IMR-90 (cell line): Measurements from ENCODE around the gene CCDC77. TPM values are rescaled to one million over a fixed set of nuclear protein-coding genes. Genes with fewer than 3 reads are reported as not detected.

Experiments
- ATAC-seq: fragments of 200-7000 bp; cut with Tn5 transposase; 2 replicates; pipeline ENCODE4 v1.9.1; 2020; ENCODE audit warnings: low read depth, mild to moderate bottlenecking, moderate library complexity
- Bru-seq: library from RNA; stranded (reverse); fragments of 400-500 nt; gene quantifications from one replicate; lab custom pipeline; 2021; lab: Mats Ljungman, UMichigan
- BruChase-seq, 2 experiments: library from RNA; stranded (reverse); fragments of 400-500 nt; gene quantifications; one replicate each; lab custom pipeline; 2021; lab: Mats Ljungman, UMichigan
- BruUV-seq: library from RNA; stranded (reverse); fragments of 400-500 nt; replicated peaks from 2 replicates; lab custom pipeline; 2021; lab: Mats Ljungman, UMichigan
- CTCF ChIA-PET: fragments of 300-600 bp; formaldehyde crosslinking; extraction: SDS; loops from one replicate; lab custom pipeline; 2021; ENCODE audit warnings: antibody characterized with exemption; lab: Yijun Ruan, JAX
- POLR2A ChIA-PET: fragments of 300-600 bp; sonication (Branson Sonifier 250); formaldehyde crosslinking; loops from one replicate; lab custom pipeline; 2022; ENCODE audit warnings: antibody characterized with exemption; ENCODE audit not compliant: unreplicated experiment; lab: Charles Lee
- DNase-seq: peaks from one replicate; pipeline ENCODE4 v3.0.0; 2013
- H2AFZ ChIP-seq: replicated peaks from 2 replicates; pipeline ENCODE3; 2013; ENCODE audit warnings: low read length, mild to moderate bottlenecking; ENCODE audit not compliant: poor library complexity
- H2AK5ac ChIP-seq: 2 replicates; pipeline ENCODE4 v1.6.1; 2013; ENCODE audit warnings: low read depth, low read length, inconsistent platforms
- H2AK9ac ChIP-seq: replicated peaks from 2 replicates; pipeline ENCODE3; 2013; ENCODE audit warnings: mild to moderate bottlenecking, low read depth, low read length, moderate library complexity; ENCODE audit not compliant: poor library complexity
- H2BK120ac ChIP-seq: 2 replicates; pipeline ENCODE4 v1.6.1; 2013; ENCODE audit warnings: low read depth, low read length, inconsistent platforms
- H2BK15ac ChIP-seq: 3 replicates; pipeline ENCODE4 v1.6.1; 2013; ENCODE audit warnings: low read depth, low read length, inconsistent platforms
- H2BK20ac ChIP-seq: 2 replicates; pipeline ENCODE4 v1.6.1; 2013; ENCODE audit warnings: low read depth, mild to moderate bottlenecking, inconsistent platforms, low read length, moderate library complexity
- H2BK5ac ChIP-seq: 2 replicates; pipeline ENCODE4 v1.6.1; 2013; ENCODE audit warnings: mild to moderate bottlenecking, low read depth, low read length, inconsistent platforms; ENCODE audit not compliant: poor library complexity, severe bottlenecking
- H3K14ac ChIP-seq: replicated peaks from 2 replicates; pipeline ENCODE4 v1.6.1; 2013; ENCODE audit warnings: low read depth, low read length, inconsistent platforms
- H3K18ac ChIP-seq: 2 replicates; pipeline ENCODE4 v1.6.1; 2013; ENCODE audit warnings: low read depth, low read length, control low read depth
- H3K23ac ChIP-seq: 2 replicates; pipeline ENCODE4 v1.6.1; 2013; ENCODE audit warnings: low read depth, low read length, inconsistent platforms
- H3K27ac ChIP-seq: 2 replicates; pipeline ENCODE4 v1.5.1; 2013; ENCODE audit warnings: mild to moderate bottlenecking, control low read depth, low read length; ENCODE audit not compliant: insufficient read depth
- H3K27me3 ChIP-seq: 2 replicates; pipeline ENCODE4 v1.6.1; 2013; ENCODE audit warnings: low read length; ENCODE audit not compliant: control insufficient read depth, insufficient read depth
- H3K36me3 ChIP-seq: 2 replicates; pipeline ENCODE4 v1.6.1; 2013; ENCODE audit warnings: low read length, mixed read lengths; ENCODE audit not compliant: control insufficient read depth, insufficient read depth
- H3K4ac ChIP-seq: 2 replicates; pipeline ENCODE4 v1.6.1; 2013; ENCODE audit warnings: low read depth, low read length, inconsistent platforms
- H3K4me1 ChIP-seq: 2 replicates; pipeline ENCODE4 v1.6.1; 2013; ENCODE audit warnings: low read length, mixed read lengths; ENCODE audit not compliant: control insufficient read depth, insufficient read depth
- H3K4me2 ChIP-seq: 2 replicates; pipeline ENCODE4 v1.6.1; 2013; ENCODE audit warnings: low read depth, mild to moderate bottlenecking, control low read depth, low read length, moderate library complexity
- H3K4me3 ChIP-seq: 2 replicates; pipeline ENCODE4 v1.5.1; 2013; ENCODE audit warnings: low read depth, mild to moderate bottlenecking, control low read depth, low read length, moderate library complexity; ENCODE audit not compliant: insufficient read depth
- H3K56ac ChIP-seq: 2 replicates; pipeline ENCODE4 v1.6.1; 2013; ENCODE audit warnings: low read length, inconsistent platforms; ENCODE audit not compliant: insufficient read depth; ENCODE audit errors: extremely low read depth
- H3K79me1 ChIP-seq, 2 experiments: 2 replicates each; pipeline ENCODE4 v1.6.1; 2013; ENCODE audit warnings: low read length in 2 of 2, inconsistent platforms in 1 of 2, low read depth in 1 of 2
- H3K9ac ChIP-seq: 2 replicates; pipeline ENCODE4 v1.6.1; 2013; ENCODE audit warnings: low read depth, low read length, control low read depth
- H3K9me1 ChIP-seq: 2 replicates; pipeline ENCODE4 v1.6.1; 2013; ENCODE audit warnings: low read length, inconsistent platforms; ENCODE audit not compliant: insufficient read depth
- H3K9me3 ChIP-seq: 2 replicates; pipeline ENCODE4 v1.6.1; 2013; ENCODE audit warnings: low read length; ENCODE audit not compliant: control insufficient read depth, insufficient read depth
- H4K20me1 ChIP-seq: 2 replicates; pipeline ENCODE4 v1.6.1; 2013; ENCODE audit warnings: low read length, inconsistent platforms; ENCODE audit not compliant: insufficient read depth
- H4K5ac ChIP-seq: 2 replicates; pipeline ENCODE4 v1.6.1; 2013; ENCODE audit warnings: mild to moderate bottlenecking, low read depth, low read length, control low read depth
- H4K8ac ChIP-seq, 2 experiments: 2 replicates each; pipeline ENCODE4 v1.6.1; 2013; ENCODE audit warnings: low read depth in 2 of 2, low read length in 2 of 2, control low read depth in 1 of 2, inconsistent platforms in 1 of 2
- H4K91ac ChIP-seq: 2 replicates; pipeline ENCODE4 v1.6.1; 2013; ENCODE audit warnings: low read depth, low read length, inconsistent platforms; ENCODE audit not compliant: insufficient read depth
- CHD1 ChIP-seq: IDR thresholded peaks from 2 replicates; pipeline ENCODE4 v1.6.1; 2012; ENCODE audit warnings: low read depth, low read length, improper control_type of control experiment
- CTCF ChIP-seq: conservative IDR thresholded peaks from 2 replicates; pipeline ENCODE4 v1.5.1; 2012; ENCODE audit warnings: mild to moderate bottlenecking, low read depth, low read length, improper control_type of control experiment
- ELK1 ChIP-seq: fragments of 150-350 bp; IDR thresholded peaks from 2 replicates; pipeline ENCODE4 v1.6.1; 2016; ENCODE audit warnings: low read depth, mild to moderate bottlenecking, low read length, moderate library complexity, borderline replicate concordance
- FOS ChIP-seq: fragments of 150-350 bp; IDR thresholded peaks from 2 replicates; pipeline ENCODE4 v1.6.1; 2016; ENCODE audit warnings: low read depth, low read length
- MAZ ChIP-seq: IDR thresholded peaks from 2 replicates; pipeline ENCODE4 v1.6.1; 2012; ENCODE audit warnings: low read depth, mild to moderate bottlenecking, low read length, improper control_type of control experiment, moderate library complexity, borderline replicate concordance
- MXI1 ChIP-seq: IDR thresholded peaks from 2 replicates; pipeline ENCODE4 v1.6.1; 2012; ENCODE audit warnings: low read depth, mild to moderate bottlenecking, low read length, moderate library complexity, borderline replicate concordance
- POLR2A ChIP-seq: IDR thresholded peaks from 2 replicates; pipeline ENCODE4 v1.6.1; 2012; ENCODE audit warnings: mild to moderate bottlenecking, low read depth, low read length
- RCOR1 ChIP-seq: IDR thresholded peaks from 2 replicates; pipeline ENCODE4 v1.6.1; 2012; ENCODE audit warnings: mild to moderate bottlenecking, low read length, improper control_type of control experiment; ENCODE audit not compliant: insufficient replicate concordance
- RFX5 ChIP-seq: IDR thresholded peaks from 2 replicates; pipeline ENCODE4 v1.8.0; 2012; ENCODE audit warnings: low read depth, mild to moderate bottlenecking, low read length, moderate library complexity
- SMC3 ChIP-seq: fragments of 150-350 bp; IDR thresholded peaks from 2 replicates; pipeline ENCODE4 v1.6.1; 2016; ENCODE audit warnings: low read depth, mild to moderate bottlenecking, antibody characterized with exemption, low read length, moderate library complexity
- USF2 ChIP-seq: fragments of 150-350 bp; IDR thresholded peaks from 2 replicates; pipeline ENCODE4 v1.6.1; 2017; ENCODE audit warnings: mild to moderate bottlenecking, antibody characterized with exemption, low read length, low read depth
- WGBS, 2 experiments: methylation state at CpG; one replicate each; pipeline versions ENCODE4 v1.1.5 to v1.1.7; 2013; ENCODE audit warnings: missing lambda C conversion rate in 2 of 2; ENCODE audit not compliant: insufficient read length in 1 of 2; ENCODE audit errors: extremely low coverage in 2 of 2; 5-methylcytosine and 5-hydroxymethylcytosine counted together
- dilution Hi-C: fragments of 300-500 bp; cut with HindIII; formaldehyde crosslinking; loops from one replicate; pipeline ENCODE4 v1.14.3; 2018; ENCODE audit warnings: low sequenced_read_pairs; ENCODE audit not compliant: unreplicated experiment
- in situ Hi-C: fragments of 300-500 bp; cut with MboI; formaldehyde crosslinking; loops from 3 replicates; pipeline ENCODE4 v1.14.3; 2019; ENCODE audit warnings: low sequenced_read_pairs, inconsistent platforms, mixed read lengths
- intact Hi-C: fragments of 100-400 bp; cut with micrococcal nuclease; formaldehyde crosslinking; loops from 2 replicates; pipeline ENCODE4 v1.10.0; 2022
- long read RNA-seq: library from polyadenylated mRNA; unstranded; transcript quantifications from one replicate; pipeline ENCODE4 v2.0.0, GENCODE V29; 2021; ENCODE audit not compliant: unreplicated experiment
- polyA plus RNA-seq, 3 experiments: library from polyadenylated mRNA; depleted of rRNA; stranded (reverse); fragments of >200 nt; gene quantifications; 2 replicates each; pipeline ENCODE4 v1.2.3, GENCODE V29; 2012; ENCODE audit warnings: low replicate concordance in 1 of 3
- total RNA-seq: library from RNA; depleted of rRNA; stranded (reverse); fragments of >200 nt; gene quantifications from 2 replicates; pipeline ENCODE4 v1.2.3, GENCODE V29; 2012; rRNA removed

CCDC77 gene
- total RNA-seq, result 6.6 and 9.4 TPM in 2 replicates
- polyA plus RNA-seq (2012; rRNA removed), result 7.2 TPM in 2 replicates
- 1.0 and 1.1 TPM in 2 replicates for polyA plus RNA-seq (2012; cell fraction: cytosol; rRNA removed)
- polyA plus RNA-seq (2012; cell fraction: nucleus; rRNA removed; ENCODE audit: low replicate concordance), result 0.72 and 5.8 TPM in 2 replicates
- Bru-seq, nascent RNA, result percentile 49 among the genes with signal in this experiment
- BruChase-seq, experiment 1, labeled RNA remaining after a 6-hour chase, result percentile 59 among the genes with signal in this experiment
- percentile 48 among the genes with signal in this experiment for BruChase-seq, experiment 2, labeled RNA remaining after a 2-hour chase
- long read RNA-seq, partial matches to known transcripts, result 0 of 6 reads
- long read RNA-seq, other reads (novel, unspliced or antisense), result 0 of 6 reads

GRCh38 chr12:401235-402028, at the start of gene CCDC77:
Gene CCDC77 (plus strand): TSS chr12:401644. CDS start chr12:409384, 7,740 bp downstream.
- in situ Hi-C loops (no loop called here), intact Hi-C loops (no loop called here), dilution Hi-C loops (no loop called here)
- no peaks in the 10 kb centered on the region for H3K36me3 ChIP-seq
- peak within 1 kb of the TSS; percentile 76 for H3K4ac ChIP-seq
- H4K5ac ChIP-seq, result peak within 1 kb of the TSS; percentile 74
- BruUV-seq, result no TSS peak
- DNase-seq, result peak; percentile 88
- no peaks in the 10 kb centered on the region for H3K9me1 ChIP-seq
- peak within 1 kb of the TSS; percentile 17; the same call in 1 of the 2 replicates for H4K91ac ChIP-seq
- ChIA-PET CTCF (interaction anchor here (0.5 to 1.5 kb wide), 3 partner anchors 9 to 16 kb away, joined by 3 read pairs; no protein-coding TSS in a partner anchor), POLR2A (interaction anchor here (0.8 kb wide), 1 partner anchor 12 kb away, joined by 4 read pairs; the partner anchor contains the start of gene KDM5A)
- no peak within 1 kb of the TSS for H2BK20ac ChIP-seq
- H3K4me1 ChIP-seq, result no peaks in the 10 kb centered on the region
- no peak within 1 kb of the TSS for H2BK120ac ChIP-seq
- peak within 1 kb of the TSS; percentile 59 for H3K9ac ChIP-seq
- peak within 1 kb of the TSS; percentile 81; the same call in 1 of the 2 replicates for H3K23ac ChIP-seq
- H3K27me3 ChIP-seq, result no peaks in the 10 kb centered on the region
- H3K79me1 ChIP-seq, result peaks cover 19 to 32% of the 10 kb centered on the region in 2 experiments
- H3K9me3 ChIP-seq, result no peaks in the 10 kb centered on the region
- H2BK15ac ChIP-seq, result no peak within 1 kb of the TSS
- 0% methylated on average over 19 of the region's 45 CpGs; no CpG with 5 or more reads in 1 of the 2 experiments for WGBS, 2 experiments
- H3K4me2 ChIP-seq, result peak within 1 kb of the TSS; percentile 97
- peak within 1 kb of the TSS; percentile 56 for H3K56ac ChIP-seq
- H4K8ac ChIP-seq, result peak within 1 kb of the TSS; percentile 63 to 98
- peak; percentile 33 for TF ChIP-seq CTCF
- no peak for TF ChIP-seq POLR2A
- TF ChIP-seq USF2, result no peak; the same call in 1 of the 2 replicates
- TF ChIP-seq RCOR1, result no peak
- TF ChIP-seq MAZ, result peak; percentile 83; the same call in 1 of the 2 replicates
- no peak for TF ChIP-seq RFX5
- peak; percentile 41; the same call in 1 of the 2 replicates for TF ChIP-seq MXI1
- peak; percentile 54; the same call in 1 of the 2 replicates for TF ChIP-seq FOS
- TF ChIP-seq CHD1, result no peak
- TF ChIP-seq ELK1, result no peak
- no peak for TF ChIP-seq SMC3
- H2AK5ac ChIP-seq, result no peak within 1 kb of the TSS
- H3K4me3 ChIP-seq, result peak within 1 kb of the TSS; percentile 83
- peak within 1 kb of the TSS; percentile 6; the same call in 1 of the 2 replicates for H3K27ac ChIP-seq
- ATAC-seq, result peak; percentile 100
- H2AFZ ChIP-seq, result peak within 1 kb of the TSS; percentile 95
- H2BK5ac ChIP-seq, result no peak within 1 kb of the TSS
- H2AK9ac ChIP-seq, result peak within 1 kb of the TSS; percentile 90
- peak within 1 kb of the TSS; percentile 89 for H3K14ac ChIP-seq
- H3K18ac ChIP-seq, result no peak within 1 kb of the TSS
- no peaks in the 10 kb centered on the region for H4K20me1 ChIP-seq
